GM18508 (cell line): ENCODE data around the gene SNX32.
A peak's percentile ranks its signal among the peaks of the same experiment; 100 is the strongest.

Experiments
- ATAC-seq: cut with Tn5 transposase; IDR thresholded peaks from one replicate; pipeline ENCODE4 v1.9.1; 2021; ENCODE audit warnings: moderate number of reproducible peaks; ENCODE audit not compliant: insufficient read depth, unreplicated experiment

Gene SNX32

GRCh38 chr11:65796726-65797601 is 36.8 kb upstream of the SNX32 start:
- ATAC-seq = no peak

DNA sequence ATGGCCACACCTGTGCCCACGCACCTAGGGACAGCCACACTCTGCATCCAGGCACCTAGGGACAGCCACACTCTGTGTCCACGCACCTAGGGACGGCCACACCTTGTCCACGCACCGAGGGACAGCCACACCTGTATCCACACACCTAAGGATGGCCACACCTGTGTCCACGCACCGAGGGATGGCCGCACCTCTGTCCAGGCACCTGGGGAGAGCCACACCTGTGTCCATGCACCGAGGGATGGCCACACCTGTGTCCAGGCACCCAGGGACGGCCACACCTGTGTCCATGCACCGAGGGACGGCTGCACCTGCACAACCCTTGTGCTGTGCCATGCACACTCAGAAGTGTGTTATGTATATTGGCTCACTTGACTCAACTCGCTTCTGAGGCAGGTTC is 36.1 kb upstream of the SNX32 start:
- ATAC-seq = no peak

GRCh38 chr11:65798882-65799281 is 34.9 kb upstream of the SNX32 start:
- no peak for ATAC-seq

- ATAC-seq = no peak
Observed at GRCh38 chr11:65801153-65801987, 32.4 kb upstream of the SNX32 start.

DNA sequence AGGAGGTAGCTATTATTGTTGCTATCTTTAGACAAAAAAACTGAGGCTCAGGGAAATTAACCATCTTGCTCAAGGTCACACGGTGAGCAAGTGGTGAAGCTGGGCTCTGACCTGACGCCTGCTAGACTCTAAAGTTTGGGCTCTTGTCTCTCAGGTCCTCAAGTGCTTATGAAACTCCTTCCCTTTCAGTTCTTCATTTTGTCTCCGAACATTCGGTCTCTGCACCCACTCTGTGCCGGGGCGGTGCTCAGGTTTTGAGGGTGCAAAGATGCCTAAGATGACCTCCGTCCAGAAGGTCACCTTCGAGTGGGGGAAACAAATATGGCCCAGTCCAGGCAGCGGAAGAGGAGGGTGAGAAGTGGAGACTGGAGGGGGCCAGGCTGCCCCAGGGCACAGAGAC is 30.9 kb upstream of the SNX32 start:
- ATAC-seq = no peak

GRCh38 chr11:65803797-65804492 is 29.8 kb upstream of the SNX32 start:
- ATAC-seq = no peak

DNA sequence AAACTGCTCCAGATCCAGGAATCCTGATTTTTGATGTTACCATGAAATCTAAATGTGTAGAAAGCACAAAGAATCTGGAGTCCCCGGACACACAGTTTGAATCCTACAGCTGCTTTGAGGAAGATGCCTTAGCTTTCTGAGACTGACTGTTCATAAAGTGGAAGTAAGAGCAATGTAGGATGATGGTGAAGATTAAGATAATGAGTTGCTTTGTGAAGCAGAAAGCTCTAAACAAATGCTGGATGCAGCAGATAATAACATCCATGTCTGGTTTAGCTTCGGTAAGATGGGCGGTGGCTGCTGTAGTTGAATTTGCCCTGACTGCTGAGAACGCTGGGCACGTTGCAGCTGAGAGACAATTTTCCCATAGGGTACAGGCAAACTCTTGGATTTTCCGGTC is 26.8 kb upstream of the SNX32 start:
- no peak for ATAC-seq

- no peak for ATAC-seq
Observed at GRCh38 chr11:65808744-65809341, 24.9 kb upstream of the SNX32 start.

GRCh38 chr11:65809496-65809895 is 24.3 kb upstream of the SNX32 start:
- no peak for ATAC-seq

- no peak for ATAC-seq
Observed at GRCh38 chr11:65810046-65810868, 23.5 kb upstream of the SNX32 start.

DNA sequence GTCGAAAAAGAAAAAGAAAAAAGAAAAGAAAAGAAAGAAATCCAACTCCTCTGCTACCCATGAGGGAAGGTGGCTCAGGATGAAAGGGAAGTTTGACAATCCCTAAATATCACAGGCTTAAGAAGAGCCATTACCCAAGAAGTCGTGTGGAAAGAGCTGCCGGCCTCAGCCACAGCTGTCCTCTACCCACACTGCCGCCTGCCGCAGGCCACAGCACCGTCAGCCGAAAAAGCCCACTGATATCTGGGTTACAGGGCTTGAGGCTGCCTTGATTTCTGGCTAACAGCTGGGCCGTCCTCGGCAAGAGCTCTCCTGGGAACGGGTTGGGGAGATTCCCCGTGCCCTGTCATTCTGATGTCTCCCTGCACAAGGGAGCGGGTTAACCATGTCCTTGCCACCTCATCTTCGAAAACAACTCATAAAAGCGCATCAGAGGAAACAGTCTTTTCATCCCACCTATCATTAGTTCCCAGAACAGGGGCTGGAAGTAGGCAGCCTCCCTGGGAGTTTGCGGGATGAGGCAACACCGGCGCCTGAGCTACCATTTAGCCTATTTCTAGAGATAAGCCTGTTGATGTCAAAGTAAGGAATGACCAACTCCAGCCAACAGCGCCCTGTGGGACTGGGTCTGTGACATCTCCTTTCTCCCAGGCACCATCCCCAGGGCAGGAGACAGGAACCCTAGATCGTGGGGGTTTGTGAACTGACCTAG is 21.8 kb upstream of the SNX32 start:
- no peak for ATAC-seq

- no peak for ATAC-seq
Observed at GRCh38 chr11:65814131-65814985, 19.4 kb upstream of the SNX32 start.

DNA sequence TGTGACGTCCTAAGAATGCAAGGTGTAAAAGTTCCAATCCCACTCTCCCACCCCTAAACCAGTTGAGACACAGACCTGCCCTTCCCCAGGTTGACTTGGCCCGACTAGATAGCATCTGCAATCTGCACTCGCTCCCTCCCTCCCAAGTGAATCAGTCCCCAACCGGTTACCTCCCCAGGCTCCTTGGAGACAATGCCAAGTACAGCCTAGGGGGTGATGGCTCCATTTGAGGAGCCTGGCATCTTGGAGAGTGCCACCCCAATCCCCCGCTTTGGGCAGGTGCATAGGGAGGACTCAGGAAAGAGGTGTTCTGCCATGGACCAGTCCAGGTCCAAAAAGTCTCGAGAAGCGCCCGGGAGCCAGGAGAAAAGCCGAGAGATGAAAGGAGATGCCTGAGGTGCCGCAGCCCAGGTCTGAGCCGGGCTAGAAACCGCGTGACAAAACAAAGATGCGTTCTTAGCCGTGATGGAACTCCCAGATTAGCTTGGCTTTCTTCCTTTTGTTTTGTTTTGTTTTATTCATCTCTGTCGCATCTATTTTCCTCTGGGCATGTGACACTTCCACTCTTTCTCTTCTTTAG is 18.7 kb upstream of the SNX32 start:
- no peak for ATAC-seq

DNA sequence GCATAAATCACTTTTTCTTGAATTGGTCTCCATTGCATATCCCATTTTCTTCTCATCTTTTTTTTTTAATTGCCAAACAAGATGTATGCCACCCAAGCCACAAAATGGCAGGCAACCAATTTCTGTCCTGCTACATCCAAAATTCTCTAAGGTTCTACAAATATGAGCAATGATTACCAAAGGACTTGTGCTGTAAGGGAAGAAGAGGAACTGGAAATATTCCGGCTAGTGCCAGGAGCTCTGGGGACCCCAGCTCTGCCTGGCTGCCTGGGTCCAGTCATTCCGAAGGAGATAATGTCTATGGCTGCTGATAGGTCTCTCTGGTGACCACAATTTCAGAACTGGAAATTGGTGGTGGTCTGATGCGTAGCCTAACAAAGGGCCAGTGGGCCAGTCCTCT is 17.1 kb upstream of the SNX32 start:
- no peak for ATAC-seq

DNA sequence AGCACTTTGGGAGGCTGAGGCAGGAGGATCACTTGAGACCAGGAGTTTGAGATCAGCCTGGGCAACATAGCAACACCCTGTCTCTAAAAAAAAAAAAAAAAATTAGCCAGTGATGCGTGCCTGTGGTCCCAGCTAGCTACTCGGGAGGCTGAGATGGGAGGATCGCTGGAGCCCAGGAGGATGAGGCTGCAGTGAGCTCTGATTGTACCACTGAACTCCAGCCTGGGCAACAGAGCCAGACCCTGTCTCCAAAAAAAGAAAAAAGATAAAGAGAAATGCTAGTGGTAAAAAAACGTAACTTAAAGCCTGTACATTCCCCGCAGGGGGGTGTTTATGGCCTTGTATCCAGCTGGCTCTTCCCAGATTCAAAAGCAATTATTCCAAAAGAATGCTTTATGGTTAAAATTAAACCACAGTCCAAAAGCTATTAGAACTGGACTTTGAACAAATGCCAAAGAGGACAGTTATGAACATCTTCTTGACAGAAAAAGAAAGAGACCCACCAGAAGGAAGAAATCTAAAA is 16.4 kb upstream of the SNX32 start:
- ATAC-seq = no peak

DNA sequence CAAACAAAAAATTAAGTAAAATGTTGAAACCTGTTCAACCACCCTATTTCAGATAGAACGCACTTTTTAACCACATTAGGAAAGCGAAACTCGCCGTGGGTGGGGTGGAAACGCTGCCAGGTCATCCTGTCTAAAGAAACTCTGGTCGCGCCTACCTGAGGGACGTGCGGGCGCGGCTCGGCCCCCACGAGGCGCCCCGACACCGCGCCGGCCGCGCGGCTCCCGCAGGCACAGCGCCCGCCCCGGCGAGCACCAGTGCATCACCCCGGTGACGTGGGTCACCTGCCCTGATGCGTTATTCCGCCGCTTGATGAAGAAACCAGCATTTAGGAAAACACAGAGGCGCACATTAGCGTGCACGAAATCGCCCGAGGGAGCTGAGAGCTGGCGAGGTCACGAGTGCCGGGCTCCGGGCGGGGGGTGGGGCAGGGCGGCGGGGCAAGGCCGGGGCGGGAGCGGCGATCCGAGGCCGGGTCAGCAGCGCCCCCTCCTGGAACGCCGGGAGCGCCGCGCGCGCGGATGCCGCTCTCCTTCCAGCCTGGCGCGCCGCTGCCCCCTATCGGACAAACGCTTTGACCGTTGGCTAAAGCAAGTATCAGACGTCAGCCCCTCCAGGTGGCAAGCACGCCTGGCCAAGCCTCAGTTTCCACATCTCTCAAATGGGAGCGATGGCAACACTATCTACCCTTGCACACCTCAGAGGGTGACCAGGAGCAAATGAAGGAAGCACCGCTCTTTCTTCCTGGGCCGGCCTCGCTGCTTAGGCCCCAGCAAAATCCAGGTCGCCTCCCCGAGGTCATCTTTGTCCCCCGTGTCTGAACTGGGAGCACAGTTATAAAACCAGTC is 15.7 kb upstream of the SNX32 start:
- ATAC-seq = peak; percentile 41

DNA sequence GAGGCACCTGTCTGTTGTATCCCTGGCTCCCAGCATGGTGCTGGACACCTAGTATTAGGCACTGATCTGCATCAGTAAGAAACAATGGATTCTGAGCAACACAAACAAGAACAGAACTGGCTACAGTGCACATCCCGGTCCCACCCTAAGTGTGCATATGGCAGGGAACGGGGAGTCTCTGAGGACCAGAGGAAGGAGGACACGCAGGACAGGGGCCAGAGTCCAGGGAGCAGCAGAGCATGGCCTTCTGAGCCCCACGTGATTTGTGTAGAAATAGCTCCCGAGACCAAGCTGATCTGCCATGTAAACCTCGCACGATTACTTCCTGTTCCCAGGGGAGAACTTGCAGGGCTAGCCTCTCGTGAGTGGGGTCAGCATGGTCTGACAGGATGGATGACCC is 12.7 kb upstream of the SNX32 start:
- ATAC-seq = no peak
